ENCODE data around the gene PEF1.
"Not testable (repeated sequence)": the region's sequence is repeated elsewhere in the genome, so short reads cannot be mapped to it uniquely, and the experiment has no call there.

PEF1 gene

DNA sequence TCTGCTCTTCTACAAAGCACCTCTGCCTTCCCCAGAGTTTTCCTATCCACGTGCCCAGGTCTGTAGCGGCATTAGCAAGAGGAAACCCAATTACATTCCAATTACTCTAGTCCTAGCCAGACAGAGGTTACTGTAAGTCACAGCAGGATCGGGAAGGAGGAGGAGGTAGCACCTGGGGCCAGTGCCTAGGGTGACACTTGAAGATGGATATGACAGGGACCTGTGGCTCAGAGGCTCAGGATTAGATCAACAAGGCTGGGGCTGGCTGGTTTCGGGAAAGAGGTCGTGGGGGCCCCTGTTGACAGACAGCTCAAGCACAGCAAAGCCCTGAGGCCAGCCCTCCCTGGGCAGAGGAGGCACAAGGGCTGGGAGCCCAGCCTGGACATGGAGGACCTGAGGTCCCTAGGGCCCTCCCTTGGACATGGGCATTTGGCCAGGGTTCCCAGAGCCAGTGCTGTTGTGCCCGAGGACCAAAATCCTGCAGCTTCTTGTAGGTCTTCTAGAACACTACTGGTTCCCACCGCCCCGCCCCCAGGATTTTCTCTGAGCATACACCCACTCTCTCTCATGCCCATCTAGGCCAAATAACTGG, 30.2 kb downstream of the PEF1 start:
- no peak for DNase-seq (ENCODE audit: low read depth in 2 of 2)

DNA sequence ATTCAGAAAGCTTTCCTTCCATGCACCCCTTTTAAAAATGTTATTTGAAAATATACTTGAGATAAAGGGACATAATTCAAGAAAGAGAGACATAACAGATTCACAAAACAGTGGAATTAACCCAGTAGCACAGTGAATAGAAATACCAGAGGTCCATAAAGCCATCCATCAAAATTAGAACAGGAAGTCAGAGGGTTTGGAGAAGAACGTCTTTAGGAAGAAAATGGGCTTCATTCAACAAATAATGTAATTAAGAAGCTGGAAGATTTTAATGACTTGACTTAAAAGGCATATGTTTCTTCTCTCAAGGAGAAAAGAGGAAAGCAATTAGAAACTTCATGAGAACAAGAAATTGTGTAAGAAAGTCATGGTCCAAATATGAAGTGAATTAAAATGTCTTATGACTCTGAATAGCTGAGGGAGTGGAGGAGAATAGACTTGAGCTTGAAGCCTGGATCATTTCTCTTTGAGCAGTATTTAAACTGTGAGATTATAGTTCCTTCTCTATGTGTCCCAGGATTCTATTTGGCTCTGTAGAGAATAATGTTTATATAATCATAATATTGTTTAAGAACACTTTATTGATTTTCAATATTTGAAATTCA, 35.1 kb downstream of the PEF1 start:
- DNase-seq (ENCODE audit: low read depth in 2 of 2), result no peak

GRCh38 chr1:31607360-31607759, 37.3 kb downstream of the PEF1 start:
- no peak for DNase-seq (ENCODE audit: low read depth in 2 of 2)

DNA sequence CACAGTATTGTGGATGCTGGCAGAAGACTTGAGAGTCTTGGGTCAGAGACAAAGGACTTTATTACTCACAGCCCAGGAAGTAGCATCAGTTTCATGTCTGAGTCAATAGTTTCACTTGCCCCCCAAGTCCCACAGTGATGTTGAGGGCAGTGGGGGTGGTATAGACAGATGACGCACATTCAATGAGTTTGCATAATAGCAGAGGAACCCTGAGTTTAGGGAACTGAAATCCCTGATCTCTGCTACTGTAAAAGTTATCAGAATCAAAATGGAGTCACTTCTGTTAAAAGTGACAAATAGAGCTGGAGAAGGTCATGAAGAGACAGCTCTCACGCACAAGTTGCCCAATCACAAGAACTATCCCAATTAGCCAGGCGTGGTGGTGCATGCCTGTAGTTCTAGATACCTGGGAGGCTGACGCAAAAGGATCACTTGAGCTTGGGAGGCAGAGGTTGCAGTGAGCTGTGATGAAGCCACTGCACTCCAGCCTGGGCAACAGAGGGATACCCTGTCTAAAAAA, 38.7 kb downstream of the PEF1 start:
- peak; percentile 22 to 24 for DNase-seq (ENCODE audit: low read depth in 2 of 2)

- no peak for DNase-seq (ENCODE audit: low read depth in 2 of 2)
These were observed 42.6 kb downstream of the PEF1 start for GRCh38 chr1:31602081-31602480.

- no peak for DNase-seq (ENCODE audit: low read depth in 2 of 2)
These were observed 44.0 kb downstream of the PEF1 start for GRCh38 chr1:31600641-31601040.

- no peak for DNase-seq (ENCODE audit: low read depth in 2 of 2)
These were observed 45.7 kb downstream of the PEF1 start for GRCh38 chr1:31598980-31599379.

DNA sequence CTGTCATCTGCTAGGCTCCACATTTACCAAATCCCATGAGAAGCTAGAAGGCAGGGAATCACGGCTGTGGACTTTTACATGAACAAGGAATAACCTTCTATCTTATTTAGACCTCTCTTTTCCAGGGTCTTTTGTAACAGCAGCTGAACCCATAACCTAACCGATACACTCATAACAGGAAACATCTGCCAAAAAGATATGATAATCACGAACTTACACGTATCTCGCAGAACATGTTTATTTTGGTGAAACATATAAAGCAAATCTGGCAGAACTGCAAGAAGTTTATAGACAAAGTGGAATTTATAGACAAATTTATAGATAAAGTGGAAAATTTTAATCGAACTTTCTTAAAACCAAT, 48.0 kb downstream of the PEF1 start:
- DNase-seq (ENCODE audit: low read depth in 2 of 2), result no peak

GRCh38 chr1:31595836-31596736, 48.6 kb downstream of the PEF1 start:
- no peak for DNase-seq (ENCODE audit: low read depth in 2 of 2)

- DNase-seq (ENCODE audit: low read depth in 2 of 2), result peak; percentile 45 to 71
These were observed 50.7 kb downstream of the PEF1 start for GRCh38 chr1:31593770-31594632.

DNA sequence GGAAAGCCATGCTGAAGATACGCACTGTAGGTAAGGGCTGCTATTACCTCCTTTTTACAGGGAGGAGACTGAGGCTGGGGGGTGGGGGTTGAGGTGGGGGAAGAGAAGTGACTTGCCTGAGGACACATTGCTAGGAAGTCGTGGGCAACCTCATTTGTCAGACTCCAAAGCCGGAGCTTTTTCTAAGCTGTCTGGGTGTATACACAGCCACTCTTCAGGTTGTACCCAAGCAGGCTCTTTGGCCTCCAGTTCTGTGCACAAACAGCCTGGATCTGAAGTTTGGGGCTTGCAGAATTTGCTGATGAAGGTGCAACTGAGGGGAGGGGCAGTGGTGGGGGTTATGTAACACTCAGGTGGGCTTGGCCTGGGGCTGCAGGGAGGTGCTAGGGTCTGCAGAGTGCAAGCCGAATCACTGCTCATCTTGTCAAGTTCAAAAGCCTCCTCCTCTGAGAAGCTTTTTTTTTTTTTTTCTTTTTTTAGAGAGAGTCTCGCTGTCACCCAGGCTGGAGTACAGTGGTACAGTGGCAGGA, 51.5 kb downstream of the PEF1 start:
- no peak for DNase-seq (ENCODE audit: low read depth in 2 of 2)

DNA sequence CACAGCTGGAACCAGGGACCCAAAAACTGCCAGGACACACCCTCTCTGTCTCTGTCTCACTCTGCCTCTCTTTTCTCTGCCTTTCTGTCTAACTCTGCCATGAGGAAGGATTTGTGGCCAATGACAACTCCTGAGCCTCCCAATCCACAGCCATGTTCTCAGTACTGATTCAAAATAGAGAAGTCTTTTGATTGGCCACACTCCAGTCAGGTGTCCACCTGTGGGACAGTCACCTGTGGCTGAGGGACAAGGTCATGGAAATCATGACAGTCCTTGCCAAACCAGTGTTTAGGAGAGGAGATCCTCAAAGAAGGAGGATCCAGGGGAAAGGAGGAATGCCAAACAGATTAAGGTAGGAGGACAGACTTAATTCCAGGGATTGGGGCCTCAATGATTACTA, 52.5 kb downstream of the PEF1 start:
- DNase-seq (ENCODE audit: low read depth in 2 of 2), result no peak

- no peak for DNase-seq (ENCODE audit: low read depth in 2 of 2)
These were observed 53.1 kb downstream of the PEF1 start for GRCh38 chr1:31591425-31592093.

DNA sequence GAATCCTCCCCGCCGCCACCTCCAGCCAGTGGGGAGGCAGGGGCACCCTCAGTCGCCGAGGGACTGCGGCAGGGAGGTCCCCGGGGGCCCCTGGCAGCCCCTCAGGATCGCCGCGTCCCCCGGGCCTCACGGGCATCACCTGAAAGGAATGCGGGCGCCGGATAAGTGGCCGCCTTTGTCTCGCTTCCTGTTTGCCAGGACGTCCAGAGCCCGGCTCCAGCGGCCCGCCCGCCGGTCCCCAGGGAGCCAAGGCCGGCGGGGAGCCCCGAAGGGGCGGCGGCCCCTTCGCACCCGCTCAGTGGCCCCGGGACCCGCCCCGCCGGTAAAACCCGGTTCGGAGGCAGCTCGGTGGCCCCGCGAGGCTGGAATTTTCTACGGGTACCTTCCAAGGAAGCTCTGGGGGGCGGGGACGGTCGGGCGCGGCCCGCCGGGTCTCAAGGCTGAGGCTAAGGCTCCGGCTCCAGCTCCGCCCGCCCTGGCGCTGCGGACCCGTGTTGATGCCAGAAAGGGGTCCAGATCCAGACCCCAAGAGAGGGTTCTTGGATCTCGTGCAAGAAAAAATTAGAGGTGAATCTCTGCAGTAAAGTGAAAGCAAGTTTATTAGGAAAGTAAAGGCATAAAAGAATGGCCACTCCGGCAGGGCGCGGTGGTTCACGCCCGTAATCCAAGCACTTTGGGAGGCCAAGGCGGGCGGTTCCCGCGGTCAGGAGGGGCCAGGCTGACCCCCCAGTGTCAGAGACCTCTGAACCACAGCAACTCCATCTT, 55.7 kb downstream of the PEF1 start:
- DNase-seq (ENCODE audit: low read depth in 2 of 2), result no peak

DNA sequence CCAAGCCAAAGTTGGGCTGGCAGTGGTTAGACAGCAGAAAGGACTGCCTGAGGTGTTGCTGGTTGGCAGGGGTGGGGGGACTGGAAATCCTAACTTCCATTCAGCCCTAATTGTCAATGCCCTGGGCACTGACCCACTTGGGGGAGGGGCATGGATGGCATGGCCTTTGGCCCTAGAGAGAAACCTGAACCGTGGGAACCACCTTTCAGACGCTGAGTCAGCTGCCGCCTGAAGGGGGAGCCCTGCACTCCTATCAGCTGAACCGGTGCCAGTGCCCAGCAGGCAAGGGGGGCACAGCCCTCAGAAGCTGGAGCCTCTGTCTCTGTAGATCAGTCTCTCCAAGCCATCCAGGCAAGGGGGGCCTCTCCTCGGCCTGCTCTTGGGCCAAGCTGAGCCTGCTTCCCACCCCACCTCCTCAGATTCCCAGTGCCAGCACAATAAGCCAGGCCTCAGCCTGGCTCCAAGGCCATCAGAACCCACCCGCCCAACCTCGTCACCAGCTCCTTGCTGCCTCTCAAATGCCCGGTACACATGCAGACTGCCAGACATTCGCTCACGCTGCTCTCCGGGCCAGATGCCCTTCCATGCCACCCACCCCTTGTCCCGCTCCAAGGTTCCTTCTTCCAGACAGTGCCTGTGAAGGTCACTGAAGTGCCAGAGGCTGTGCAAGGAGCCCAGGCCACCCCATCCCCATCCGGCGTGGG, 56.8 kb downstream of the PEF1 start:
- peak; percentile 42 to 47 for DNase-seq (ENCODE audit: low read depth in 2 of 2)

GRCh38 chr1:31587328-31587699, 57.4 kb downstream of the PEF1 start:
- not testable (repeated sequence) for DNase-seq (ENCODE audit: low read depth in 2 of 2)

- no peak for DNase-seq (ENCODE audit: low read depth in 2 of 2)
These were observed 58.0 kb downstream of the PEF1 start for GRCh38 chr1:31586376-31587327.

GRCh38 chr1:31585736-31586365, 58.8 kb downstream of the PEF1 start:
- no peak for DNase-seq (ENCODE audit: low read depth in 2 of 2)
